HG03045 (cell line): ENCODE measurements around the gene ABCF2.

Experiments
- ATAC-seq: cut with Tn5 transposase; IDR thresholded peaks from one replicate; pipeline ENCODE4 v1.9.1; 2021; ENCODE audit warnings: mild to moderate bottlenecking, moderate library complexity; ENCODE audit not compliant: unreplicated experiment

ABCF2 gene

DNA sequence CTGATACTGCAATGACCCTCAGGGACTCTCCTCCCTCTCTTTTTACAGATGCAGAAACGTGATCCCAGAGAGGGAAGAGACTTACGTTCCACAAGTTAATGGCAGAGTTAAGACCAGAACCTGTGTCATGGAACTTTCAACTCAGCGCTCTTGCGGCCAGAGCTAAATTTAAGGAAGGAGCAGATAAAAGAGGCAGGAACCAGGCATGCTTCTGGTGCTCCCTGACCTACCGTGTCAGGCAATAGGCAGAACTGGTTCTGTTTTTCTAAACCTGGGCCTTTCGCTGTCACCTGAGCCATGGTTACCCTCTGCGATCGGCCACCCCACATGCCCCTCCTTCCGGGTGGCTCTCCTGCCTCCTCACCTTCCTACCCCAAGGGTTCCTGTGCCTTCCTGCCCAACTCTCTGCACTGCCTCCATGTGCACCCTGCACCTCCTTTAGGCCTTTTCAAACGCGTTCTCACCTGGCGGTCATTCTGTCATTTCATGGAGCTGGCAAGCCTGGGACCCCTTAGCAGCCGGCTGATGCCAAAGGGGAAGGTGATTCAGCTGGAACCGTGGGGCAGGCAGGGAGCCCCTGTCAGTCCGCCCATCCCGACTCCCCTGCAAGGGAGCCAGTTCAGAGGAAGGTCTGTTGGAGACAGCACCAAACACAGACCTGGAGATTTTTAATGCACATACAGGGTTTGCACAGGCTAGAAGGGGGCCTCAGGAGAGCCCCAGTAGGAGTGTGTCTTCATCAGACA, 51.8 kb downstream of the ABCF2 start:
- no peak for ATAC-seq

DNA sequence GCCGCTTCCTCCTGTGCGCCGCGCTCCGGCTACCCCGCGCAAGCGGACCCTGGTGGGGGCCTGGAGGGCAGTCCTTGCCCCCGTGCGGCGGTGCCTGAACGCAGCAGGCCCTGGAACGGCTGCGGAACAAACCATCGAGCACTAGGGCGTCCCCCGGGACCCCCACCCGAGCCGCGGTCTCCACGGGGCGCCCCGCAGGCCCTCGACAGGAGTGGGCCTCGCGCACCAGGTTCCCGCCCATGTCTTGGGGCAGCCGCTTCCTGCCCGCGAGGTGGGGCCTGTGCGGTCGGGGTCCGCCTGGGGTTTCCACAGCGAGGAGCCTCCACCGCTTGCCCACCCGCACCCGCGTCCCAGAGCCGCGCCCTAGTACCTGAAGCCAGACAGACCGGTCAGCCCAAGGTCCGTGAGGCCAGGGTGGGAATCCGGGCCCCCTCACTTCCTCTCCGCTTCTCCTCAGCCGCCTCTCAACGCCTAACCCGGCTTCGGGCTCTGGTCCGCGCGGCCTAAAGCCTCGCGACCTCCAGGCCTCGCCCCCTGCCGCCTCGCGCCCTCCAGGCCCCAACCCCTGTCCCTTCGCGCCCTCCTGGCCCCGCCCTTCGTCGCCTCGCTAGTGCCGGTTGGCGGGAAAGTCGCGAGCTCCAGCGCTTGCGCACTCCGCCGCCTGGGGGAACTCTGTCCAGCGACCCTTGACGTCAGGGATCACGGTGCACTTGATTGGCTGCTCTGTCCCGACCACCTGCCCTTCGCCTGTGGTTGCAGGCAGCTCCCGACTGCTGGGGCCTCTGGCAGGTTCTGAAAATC, 52.6 kb downstream of the ABCF2 start:
- ATAC-seq, result no peak

DNA sequence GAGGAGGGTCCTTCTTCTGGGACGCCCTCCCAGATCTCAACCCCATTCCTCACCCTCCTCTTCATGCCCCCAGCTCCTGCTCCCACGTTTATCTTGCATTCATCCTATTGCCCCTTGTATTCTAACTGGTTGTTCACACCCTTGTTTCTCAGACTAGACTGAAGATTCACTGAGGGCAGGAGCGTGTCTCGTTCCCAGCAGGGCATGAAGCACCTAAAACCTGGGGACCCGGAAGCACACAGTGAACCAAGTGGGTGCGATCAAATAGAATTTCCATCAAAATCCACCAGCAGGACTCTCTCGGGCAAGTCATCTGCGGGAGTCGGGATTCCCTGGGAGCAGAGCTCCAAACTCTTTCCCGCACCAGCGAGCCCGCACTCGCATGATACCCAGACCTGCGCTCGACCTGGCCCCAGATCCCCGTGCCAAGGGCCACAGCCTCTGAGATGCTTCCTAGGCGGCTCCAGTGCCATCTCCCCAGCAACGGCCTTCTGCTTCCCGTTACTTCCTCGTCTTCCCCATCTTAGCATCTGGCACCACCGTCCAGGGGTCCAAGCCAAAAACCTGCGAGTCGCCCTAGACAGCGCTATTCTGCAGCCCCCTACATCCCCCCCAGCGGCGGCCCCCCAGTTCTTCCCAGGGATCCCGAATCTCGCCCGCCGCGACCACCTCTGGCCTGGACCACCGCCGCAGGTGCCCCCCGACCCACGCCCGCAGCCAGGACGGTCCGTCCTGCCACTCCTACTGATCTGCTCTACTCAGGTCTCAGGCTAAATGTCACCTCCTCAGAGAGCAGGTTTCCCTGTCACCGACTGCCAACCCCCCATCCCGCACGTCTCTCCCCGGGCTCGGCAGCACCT, 53.4 kb downstream of the ABCF2 start:
- ATAC-seq, result no peak

DNA sequence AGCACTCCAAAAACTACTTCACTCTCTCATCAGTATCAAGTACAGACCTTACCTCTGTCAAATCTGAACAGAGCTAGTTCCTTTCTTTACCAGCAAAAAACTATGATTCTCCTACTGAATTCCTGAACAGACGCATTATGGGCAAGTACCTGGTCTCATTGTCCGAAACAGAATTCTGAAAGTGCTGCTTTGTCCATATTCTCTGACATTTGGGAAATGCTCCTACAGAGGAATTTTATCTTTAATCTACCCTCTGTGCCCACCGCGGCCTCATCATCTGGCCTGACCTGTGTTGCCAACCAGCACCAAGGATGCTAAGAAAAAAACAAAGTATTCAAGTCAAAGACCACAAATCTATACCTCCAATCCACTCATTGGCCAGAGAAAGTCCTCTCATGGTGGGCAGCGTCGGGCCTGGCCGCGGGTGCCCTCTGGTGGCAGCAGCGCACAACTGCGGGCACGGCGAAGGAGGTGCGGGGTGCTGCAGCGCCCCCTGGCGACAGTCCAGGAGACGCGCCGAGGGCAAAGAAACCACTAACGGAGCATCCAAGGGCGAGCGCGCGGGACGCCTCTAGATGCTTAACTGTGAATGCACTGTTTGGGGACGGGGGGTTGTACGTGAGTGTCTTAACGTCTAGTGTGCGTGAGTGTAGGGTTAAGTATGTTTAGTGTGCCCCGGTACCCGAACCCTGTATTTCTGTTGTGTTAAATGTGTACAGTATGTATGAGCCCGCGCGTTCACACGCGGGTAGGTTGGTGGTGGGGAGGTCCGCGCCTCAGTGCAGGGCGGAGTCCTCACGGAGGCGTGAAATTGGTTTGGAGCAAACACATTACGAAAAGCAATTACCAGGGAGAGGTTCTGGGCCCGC, 54.5 kb downstream of the ABCF2 start:
- peak; percentile 66 for ATAC-seq

DNA sequence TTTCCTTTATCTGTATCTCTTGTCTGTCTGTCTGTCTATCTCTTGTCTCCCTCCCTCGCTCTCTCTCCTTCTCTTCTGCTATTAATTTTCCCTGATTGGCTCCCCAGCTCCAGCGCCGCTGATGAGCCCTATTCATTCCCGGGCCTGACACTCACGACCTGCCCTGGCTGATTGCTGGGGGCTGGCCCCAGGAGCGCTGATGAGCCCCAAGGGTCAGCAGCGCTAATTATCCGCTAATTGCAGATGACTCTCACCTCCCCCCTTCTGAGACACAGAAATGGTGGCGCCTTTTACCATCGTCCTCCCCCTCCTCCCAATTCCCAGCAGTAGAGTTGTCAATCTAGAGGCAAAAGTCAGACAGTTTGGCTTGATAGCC, 58.2 kb downstream of the ABCF2 start:
- ATAC-seq, result no peak

DNA sequence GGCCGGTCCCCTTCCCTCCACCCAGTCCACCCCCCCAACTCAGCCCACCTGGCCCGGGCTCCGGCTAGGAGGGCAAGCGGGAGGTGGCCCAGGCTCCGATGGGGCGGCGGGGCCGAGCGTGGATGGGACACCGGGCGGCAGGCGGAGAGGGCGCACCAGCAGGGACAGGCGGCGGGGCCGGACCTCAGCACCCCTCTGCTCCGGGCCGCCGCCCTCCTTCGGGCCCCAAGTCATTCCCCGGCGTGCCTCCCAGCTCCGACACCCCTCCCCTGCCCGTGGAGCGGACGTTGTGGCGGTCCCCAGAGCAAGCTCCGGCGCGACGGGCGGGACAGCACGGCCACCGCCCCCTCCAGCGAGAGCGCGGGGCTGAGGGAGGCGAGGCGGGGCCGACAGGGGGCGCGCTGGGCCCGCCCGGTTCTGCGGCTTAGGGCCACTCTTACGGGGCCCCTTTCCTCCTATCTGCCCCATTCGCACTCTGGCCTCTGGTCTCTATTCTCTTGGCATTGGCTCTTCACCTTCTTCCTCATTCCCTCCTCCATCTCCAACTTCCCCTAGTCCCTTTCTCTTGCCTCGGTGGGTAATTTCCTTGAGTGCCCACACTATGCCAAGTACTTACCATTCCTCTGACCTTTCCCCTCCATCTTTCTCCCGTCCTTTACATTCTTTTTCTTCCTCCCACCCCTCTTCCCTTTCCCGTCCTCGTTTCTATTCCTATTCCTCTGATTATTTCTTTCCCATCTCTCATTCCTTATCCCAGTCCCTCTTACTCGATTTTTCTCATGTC, 58.8 kb downstream of the ABCF2 start:
- no peak for ATAC-seq

DNA sequence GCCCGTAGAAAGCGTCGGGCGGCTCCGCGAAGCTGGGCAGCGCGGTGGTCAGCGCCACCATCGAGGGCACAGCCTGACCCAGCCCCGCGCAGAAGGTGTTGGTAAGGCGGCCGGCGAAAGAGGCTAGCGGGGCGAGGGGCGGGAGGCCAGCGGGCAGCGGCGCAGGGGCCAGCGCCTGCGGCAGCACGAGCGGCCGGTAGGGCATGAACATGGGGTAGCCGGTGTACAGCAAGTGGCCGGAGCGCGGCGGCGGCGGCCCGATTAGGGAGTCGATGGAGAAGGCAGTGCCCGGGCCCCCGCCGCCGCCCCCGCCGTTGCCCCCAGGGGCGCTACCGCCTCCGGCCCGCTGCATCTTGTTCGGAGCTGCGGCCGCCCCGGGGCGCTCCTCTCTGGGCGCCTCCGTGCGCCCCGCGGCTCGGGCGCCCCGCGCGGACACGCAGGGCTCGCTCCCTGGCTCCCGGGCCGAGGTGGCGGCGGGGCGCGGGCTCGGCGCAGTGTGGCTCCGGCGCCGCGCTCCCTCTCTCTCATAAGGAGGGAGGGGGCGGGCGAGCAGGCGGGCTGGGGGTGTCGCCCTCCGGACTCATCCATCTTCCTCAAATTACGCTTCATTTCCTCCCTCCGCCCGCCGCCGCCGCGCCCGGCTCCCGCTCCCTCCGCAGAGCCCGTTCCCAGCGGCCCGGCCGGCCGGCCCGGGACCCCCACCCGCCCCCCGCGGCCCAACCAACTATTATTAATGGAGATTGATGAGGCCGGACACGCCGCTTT, 59.6 kb downstream of the ABCF2 start, which contains the start of gene GBX1:
GBX1 (minus strand) TSS at position 498 of the 765 bp plus-strand sequence; CDS start at position 352, 146 bp downstream.
- ATAC-seq, result no peak

DNA sequence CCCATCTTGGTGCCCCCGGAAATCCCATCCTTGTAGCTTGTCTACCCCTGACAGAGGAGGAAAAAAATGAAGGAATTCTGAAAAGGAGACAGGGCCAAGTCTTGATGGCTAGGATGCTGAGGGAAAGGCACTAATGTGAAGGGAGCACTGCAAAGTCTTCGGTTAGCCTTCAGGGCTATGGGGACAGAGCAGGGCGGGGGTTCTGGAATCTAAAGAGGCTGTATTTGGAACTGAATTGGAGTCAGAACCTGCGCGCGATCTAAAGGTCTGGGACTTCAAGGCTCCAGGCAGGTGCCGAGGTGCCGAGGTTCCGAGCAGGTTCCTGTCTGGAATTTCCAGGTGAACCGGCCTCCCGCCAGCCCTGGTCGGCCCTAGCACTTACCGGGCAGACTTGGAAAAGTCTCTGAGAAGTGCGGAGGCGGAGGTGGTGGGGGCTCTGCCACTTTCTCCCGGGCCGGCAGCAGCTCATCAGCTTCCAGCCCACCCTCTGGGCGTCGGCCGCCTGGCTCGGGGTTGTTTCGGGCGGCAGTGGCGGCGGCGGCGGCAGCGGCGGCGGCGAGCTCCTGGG, 60.3 kb downstream of the ABCF2 start:
- ATAC-seq, result no peak
